ENCODE data around the gene CEACAM1.
A peak's percentile ranks its signal among the peaks of the same experiment; 100 is the strongest.
"Not testable (repeated sequence)": the region's sequence is repeated elsewhere in the genome, so short reads cannot be mapped to it uniquely, and the experiment has no call there.

The CEACAM1 gene

DNA sequence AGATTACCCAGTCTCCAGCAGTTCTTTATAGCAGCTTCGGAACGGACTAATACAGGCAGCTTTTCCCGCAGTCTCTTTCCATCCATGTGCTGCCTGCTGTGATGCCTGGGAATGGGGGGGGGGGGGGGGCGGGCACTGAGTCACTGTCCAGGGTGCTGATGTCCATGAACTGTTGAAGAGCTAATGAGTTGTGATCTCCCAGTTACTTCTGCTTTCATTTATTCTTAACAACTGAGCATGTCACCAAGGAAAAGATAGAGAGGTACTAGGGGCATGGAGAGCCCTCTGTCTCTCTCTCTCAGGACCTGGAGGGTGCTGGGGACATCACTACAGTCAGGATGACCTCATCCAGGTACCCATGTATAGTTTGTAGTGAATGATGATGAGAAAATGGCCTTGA lies 20.3 kb upstream of the CEACAM1 start:
- DNase-seq (ENCODE audit: low read depth): no peak

- no peak for DNase-seq (ENCODE audit: low read depth)
Measured at GRCh38 chr19:42547929-42548328, 19.6 kb upstream of the CEACAM1 start.

- DNase-seq (ENCODE audit: low read depth): no peak
Measured at GRCh38 chr19:42546831-42547500, 18.7 kb upstream of the CEACAM1 start.

- no peak for DNase-seq (ENCODE audit: low read depth)
Measured at GRCh38 chr19:42544146-42544545, 15.9 kb upstream of the CEACAM1 start.

GRCh38 chr19:42542791-42543190 lies 14.5 kb upstream of the CEACAM1 start:
- no peak for DNase-seq (ENCODE audit: low read depth)

DNA sequence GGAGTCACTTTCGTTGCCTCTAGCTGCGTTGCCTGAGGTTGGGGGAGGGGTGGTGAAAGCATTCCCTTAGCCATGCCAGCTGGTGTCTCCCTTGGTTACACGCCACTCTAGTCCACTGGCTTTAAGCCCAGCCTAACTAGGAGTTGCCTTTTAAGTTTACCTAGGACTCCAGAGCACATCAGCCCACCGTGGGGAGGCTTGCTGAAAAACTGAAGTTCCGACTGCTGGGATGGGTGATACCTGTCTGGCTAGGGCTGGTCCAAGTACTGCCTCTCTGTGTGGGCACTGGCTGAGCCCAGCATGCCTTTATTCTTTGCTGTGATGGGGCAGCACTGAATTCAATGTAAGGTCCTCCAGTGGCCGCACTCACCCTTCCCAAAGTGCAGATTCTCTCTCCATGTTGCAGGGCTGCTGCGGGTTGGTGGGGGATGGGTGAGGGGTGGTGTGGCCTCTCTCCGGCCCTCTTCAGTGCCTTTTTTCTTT lies 11.8 kb upstream of the CEACAM1 start:
- DNase-seq (ENCODE audit: low read depth): no peak

DNA sequence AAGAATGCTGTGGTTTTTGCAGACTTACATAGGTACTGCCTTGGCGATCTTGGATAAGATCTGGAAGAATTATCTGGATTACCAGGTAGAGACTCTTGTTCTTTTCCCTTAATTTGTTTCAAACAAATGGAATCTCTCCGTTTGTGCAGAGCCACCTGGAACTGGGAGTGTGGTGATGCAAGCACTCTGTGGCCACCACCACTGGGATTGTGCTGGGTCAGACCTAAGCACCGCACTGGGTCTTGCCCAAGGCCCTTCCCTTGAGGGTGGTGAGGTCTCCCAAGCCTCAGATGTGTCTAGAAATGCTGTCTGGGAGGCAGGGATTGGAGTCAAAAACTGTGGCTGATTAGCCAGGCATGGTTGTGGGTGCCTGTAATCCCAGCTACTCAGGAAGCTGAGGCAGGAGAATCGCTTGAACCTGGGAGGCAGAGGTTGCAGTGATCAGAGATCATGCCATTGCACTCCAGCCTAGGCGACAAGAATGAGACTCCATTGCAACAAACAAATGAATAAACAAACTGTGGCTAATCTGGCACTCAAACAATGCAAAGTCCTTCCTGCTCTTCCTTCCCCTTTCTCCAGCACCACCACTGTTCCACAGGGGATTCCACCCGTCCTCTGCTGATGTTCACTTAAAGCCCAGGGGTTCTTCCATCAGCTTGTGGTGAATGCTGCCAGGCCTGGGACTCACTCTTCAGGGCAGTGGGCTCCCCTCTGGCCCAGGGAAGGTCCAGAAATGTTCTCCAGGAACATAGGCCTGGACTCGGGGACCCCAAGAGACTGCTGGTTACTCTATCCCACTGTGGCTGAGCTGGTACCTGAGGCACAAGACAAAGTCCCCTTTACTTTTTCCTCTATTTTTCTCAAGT lies 10.8 kb upstream of the CEACAM1 start:
- no peak for DNase-seq (ENCODE audit: low read depth)

DNA sequence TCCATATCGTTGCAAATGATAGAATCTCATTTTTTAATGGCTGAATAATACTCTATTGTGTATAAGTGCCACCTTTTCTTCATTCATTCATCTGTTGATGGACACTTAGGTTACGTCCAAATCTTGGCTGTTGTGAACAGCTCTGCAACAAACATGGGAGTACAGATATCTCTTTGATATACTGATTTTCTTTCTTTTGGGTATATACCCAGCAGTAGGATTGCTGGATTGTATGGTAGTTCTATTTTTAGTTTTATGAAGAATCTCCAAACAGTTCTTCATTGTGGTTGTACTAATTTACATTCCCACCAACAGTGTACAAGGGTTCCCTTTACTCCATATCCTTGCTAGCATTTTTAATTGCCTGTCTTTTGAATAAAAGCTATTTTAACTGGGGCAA lies 7.0 kb upstream of the CEACAM1 start:
- not testable (repeated sequence) for DNase-seq (ENCODE audit: low read depth)

GRCh38 chr19:42534391-42534790 lies 6.1 kb upstream of the CEACAM1 start:
- no peak for DNase-seq (ENCODE audit: low read depth)

DNA sequence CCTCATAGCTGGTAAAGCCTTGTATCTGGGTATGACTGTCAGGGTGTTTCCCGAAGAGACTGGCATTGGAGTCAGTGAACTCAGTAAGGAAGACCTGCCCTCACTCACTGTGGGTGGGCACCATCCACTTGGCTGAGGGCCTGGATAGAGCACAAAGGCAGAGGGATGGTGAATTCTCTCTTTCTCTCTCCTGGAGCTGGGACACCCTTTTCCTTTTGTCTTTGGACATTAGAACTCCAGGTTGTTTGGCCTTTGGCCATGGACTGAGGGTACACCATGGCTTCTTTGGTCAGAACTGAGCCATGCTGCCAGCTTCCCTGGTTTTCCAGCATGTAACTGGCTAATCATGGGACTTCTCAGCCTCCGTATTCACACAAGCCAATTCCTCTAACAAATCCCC lies 4.6 kb upstream of the CEACAM1 start:
- no peak for DNase-seq (ENCODE audit: low read depth)

DNA sequence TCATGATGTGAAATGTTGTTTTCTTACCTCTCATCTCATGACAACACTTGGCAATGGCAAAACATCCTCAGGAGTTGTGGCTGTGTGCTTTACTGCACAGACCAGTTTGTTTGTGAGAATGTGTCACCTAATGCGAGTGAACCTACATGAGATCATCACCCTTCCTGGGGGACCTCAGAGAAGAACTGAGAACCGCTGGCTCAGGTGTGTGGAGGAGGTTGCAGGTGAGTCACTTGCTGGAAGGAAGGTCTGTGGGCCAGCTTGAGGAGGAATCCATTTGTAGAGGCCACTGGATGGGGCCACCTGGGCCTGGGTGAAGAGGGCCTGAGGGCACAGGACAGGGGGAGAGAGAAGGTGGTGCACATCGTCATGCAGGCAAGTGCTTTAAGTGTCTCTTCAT lies 3.0 kb upstream of the CEACAM1 start:
- DNase-seq (ENCODE audit: low read depth): no peak

GRCh38 chr19:42529248-42529764 lies 1.0 kb upstream of the CEACAM1 start:
- DNase-seq (ENCODE audit: low read depth): peak; percentile 36

- no peak for DNase-seq (ENCODE audit: low read depth)
Measured at GRCh38 chr19:42524943-42525342, 3.3 kb downstream of the CEACAM1 start.

- DNase-seq (ENCODE audit: low read depth): no peak
Measured at GRCh38 chr19:42524250-42524649, 4.0 kb downstream of the CEACAM1 start.

DNA sequence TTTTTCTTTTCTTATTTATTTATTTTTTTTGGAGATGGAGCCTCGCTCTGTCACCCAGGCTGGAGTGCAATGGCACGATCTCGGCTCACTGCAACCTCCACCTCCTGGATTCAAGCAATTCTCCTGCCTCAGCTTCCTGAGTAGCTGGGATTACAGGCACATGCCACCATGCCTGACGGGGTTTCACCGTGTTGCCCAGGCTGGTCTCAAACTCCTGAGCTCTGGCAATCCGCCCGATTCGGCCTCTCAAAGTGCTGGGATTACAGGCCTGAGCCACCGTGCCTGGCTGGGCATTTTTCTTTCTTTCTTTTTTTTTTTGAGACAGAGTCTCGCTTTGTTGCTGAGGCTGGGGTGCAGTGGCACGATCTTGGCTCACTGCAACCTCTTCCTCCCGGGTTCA lies 6.0 kb downstream of the CEACAM1 start:
- not testable (repeated sequence) for DNase-seq (ENCODE audit: low read depth)

GRCh38 chr19:42521346-42522030 lies 6.8 kb downstream of the CEACAM1 start:
- DNase-seq (ENCODE audit: low read depth): no peak

- no peak for DNase-seq (ENCODE audit: low read depth)
Measured at GRCh38 chr19:42519108-42519507, 9.2 kb downstream of the CEACAM1 start.

DNA sequence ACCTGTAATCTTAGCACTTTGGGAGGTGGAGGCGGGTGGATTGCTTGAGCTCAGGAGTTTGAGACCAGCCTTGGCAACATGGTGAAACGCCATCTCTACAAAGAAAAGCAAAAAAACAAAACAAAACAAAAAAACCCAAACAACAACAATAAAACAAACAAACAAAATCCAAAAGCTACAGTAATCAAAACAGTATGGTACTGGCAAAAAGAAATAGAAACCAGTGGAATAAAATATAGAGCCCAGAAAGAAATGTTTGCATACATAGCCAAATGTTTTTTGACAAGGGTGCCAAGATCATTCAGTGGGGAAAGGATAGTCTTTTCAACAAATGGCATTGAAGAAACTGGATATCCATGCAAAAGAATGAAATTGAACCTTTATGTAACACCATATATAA lies 11.5 kb downstream of the CEACAM1 start:
- no peak for DNase-seq (ENCODE audit: low read depth)

DNA sequence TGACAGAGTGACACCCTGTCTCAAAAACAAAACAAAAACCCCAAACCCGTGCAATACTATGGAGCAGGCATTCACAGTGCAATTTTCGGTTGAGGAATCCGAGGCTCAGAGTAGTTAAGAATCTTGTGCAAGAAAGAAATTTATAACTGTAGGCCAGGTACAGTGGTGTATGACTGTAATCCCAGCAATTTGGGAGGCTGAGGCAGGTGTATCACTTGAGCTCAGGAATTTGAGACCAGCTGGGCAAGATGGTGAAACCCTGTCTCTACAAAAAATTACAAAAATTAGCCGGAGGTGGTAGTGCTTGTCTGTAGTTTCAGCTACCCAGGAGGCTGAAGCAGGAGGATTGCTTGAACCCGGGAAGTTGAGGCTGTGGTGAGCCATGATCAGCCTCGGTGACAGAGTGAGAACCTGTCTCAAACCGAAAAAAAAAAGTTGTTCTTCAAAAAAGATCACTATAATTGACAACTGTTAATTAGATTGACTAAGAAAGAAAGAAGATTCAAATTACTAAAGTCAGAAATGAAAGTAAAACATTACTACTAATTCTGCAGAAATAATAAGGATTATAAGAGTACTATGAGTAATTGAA lies 12.9 kb downstream of the CEACAM1 start:
- DNase-seq (ENCODE audit: low read depth): no peak

GRCh38 chr19:42514449-42514848 lies 13.8 kb downstream of the CEACAM1 start:
- no peak for DNase-seq (ENCODE audit: low read depth)

DNA sequence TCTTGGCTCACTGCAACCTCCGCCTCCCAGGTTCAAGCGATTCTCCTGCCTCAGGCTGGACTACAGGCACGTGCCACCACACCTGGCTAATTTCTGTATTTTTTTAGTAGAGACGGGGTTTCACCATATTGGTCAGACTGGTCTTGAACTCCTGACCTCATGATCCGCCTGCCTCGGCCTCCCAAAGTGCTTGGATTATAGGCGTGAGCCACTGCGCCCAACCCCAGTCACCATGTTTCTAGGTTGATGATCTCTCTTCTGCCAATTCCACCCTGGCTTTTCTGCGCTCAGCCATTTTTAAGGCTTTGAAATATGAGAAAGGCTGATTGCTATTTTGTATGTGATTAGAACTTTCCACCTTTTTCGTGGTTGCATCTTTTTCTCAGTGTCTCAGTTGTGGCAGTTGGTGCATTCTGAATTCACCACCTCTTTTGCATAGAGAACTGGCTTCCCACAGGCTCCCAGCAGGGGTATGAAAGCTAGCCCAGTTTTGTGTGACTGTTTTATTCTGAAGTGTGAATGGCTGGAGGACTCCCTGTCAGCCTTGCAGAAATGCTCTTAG lies 15.5 kb downstream of the CEACAM1 start:
- DNase-seq (ENCODE audit: low read depth): no peak

DNA sequence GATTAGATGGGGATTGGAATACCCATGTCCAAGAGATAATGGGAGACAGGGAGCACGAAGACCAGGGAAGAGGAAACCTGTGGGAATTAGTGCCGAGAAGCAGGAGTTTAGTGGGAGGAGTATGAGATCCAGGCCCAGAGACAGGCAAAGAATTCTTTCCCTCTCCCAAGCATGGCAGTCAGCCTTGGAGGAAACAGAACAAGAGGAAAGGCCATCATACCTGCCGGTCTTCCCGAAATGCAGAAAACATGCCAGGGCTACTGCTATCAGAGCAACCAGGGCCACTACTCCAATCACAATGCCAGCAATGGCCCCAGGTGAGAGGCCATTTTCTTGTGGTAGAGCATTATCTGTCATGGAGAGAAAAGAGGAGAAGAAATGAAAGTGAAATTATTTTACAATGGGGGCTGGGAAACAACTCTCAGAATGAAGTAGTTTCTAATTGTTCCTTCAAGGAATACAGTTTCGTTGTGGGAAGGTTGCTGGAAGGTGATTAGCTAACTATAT lies 16.1 kb downstream of the CEACAM1 start:
- DNase-seq (ENCODE audit: low read depth): no peak

Measured in amniotic epithelial cell (primary cell).